Measurements from ENCODE around the gene GBP3.
"Not testable (repeated sequence)": the region's sequence is repeated elsewhere in the genome, so short reads cannot be mapped to it uniquely, and the experiment has no call there.

Gene GBP3

GRCh38 chr1:89029051-89029450, 6.4 kb upstream of the GBP3 start:
- H2AK5ac ChIP-seq (ENCODE audit: low read depth, low read length); H3K27ac ChIP-seq (replicated peaks; ENCODE audit: low read length); H3K27me3 ChIP-seq (ENCODE audit: control insufficient read depth in 3 of 3, insufficient read depth in 3 of 3, low read depth in 1 of 3, low read length in 3 of 3); H3K4me1 ChIP-seq (ENCODE audit: control insufficient read depth in 2 of 2, insufficient read depth in 1 of 2, low read depth in 1 of 2, low read length in 2 of 2); H2BK15ac ChIP-seq (ENCODE audit: low read length); H3K9ac ChIP-seq (ENCODE audit: low read depth, low read length, poor library complexity); H4K91ac ChIP-seq (ENCODE audit: low read depth, low read length, poor library complexity); H3K9me3 ChIP-seq (replicated peaks in 1 of 2; ENCODE audit: control insufficient read depth in 2 of 2, insufficient read depth in 1 of 2, low read depth in 1 of 2, low read length in 2 of 2); H2AFZ ChIP-seq (ENCODE audit: low read length); H2BK120ac ChIP-seq (ENCODE audit: low read depth, low read length); H3K79me1 ChIP-seq (ENCODE audit: low read depth, low read length); H3K4ac ChIP-seq (ENCODE audit: low read length); H3K14ac ChIP-seq (ENCODE audit: low read length); H3K18ac ChIP-seq (ENCODE audit: low read length); H4K8ac ChIP-seq (ENCODE audit: low read depth, low read length); H2BK5ac ChIP-seq (ENCODE audit: low read length); H3K4me2 ChIP-seq (ENCODE audit: insufficient read depth, low read length, poor library complexity, severe bottlenecking); H3K36me3 ChIP-seq (replicated peaks in 1 of 2; ENCODE audit: control insufficient read depth in 2 of 2, insufficient read depth in 2 of 2, low read length in 2 of 2); H3K4me3 ChIP-seq (ENCODE audit: low read length in 2 of 2); DNase-seq (ENCODE audit: low spot score); H3K23ac ChIP-seq (ENCODE audit: low read depth, low read length, poor library complexity); H2BK12ac ChIP-seq (ENCODE audit: low read length): not testable (repeated sequence)
- WGBS, 2 donors (ENCODE audit: extremely low coverage in 2 of 2, insufficient read length in 2 of 2, insufficient replicate concordance in 1 of 2), result no CpG with 5 or more reads among the region's 2 CpGs

GRCh38 chr1:89025928-89026327, 3.3 kb upstream of the GBP3 start:
- Histone ChIP-seq H2BK5ac (ENCODE audit: low read length) (no peak overlapping the region), H2BK120ac (ENCODE audit: low read depth, low read length) (no peak overlapping the region), H3K79me1 (ENCODE audit: low read depth, low read length) (no peaks in the 10 kb centered on the region), H3K18ac (ENCODE audit: low read length) (no peak overlapping the region), H3K36me3 (replicated peaks in 1 of 2; ENCODE audit: control insufficient read depth in 2 of 2, insufficient read depth in 2 of 2, low read length in 2 of 2) (no peaks in the 10 kb centered on the region), H4K8ac (ENCODE audit: low read depth, low read length) (no peak overlapping the region), H3K27ac (replicated peaks; ENCODE audit: low read length) (no peak overlapping the region), H3K4me2 (ENCODE audit: insufficient read depth, low read length, poor library complexity, severe bottlenecking) (no peak overlapping the region), H3K27me3 (ENCODE audit: control insufficient read depth in 3 of 3, insufficient read depth in 3 of 3, low read depth in 1 of 3, low read length in 3 of 3) (no peaks in the 10 kb centered on the region), H2BK15ac (ENCODE audit: low read length) (no peak overlapping the region), H3K4ac (ENCODE audit: low read length) (no peak overlapping the region), H3K4me1 (ENCODE audit: control insufficient read depth in 2 of 2, insufficient read depth in 1 of 2, low read depth in 1 of 2, low read length in 2 of 2) (peaks cover 0 to 2% of the 10 kb centered on the region in 2 donors), H4K91ac (ENCODE audit: low read depth, low read length, poor library complexity) (no peak overlapping the region), H3K14ac (ENCODE audit: low read length) (no peak overlapping the region), H3K9ac (ENCODE audit: low read depth, low read length, poor library complexity) (no peak overlapping the region), H2AK5ac (ENCODE audit: low read depth, low read length) (no peak overlapping the region), H2BK12ac (ENCODE audit: low read length) (no peak overlapping the region), H3K4me3 (ENCODE audit: low read length in 2 of 2) (no peak overlapping the region), H3K23ac (ENCODE audit: low read depth, low read length, poor library complexity) (no peak overlapping the region), H2AFZ (ENCODE audit: low read length) (no peak overlapping the region), H3K9me3 (replicated peaks in 1 of 2; ENCODE audit: control insufficient read depth in 2 of 2, insufficient read depth in 1 of 2, low read depth in 1 of 2, low read length in 2 of 2) (no peaks in the 10 kb centered on the region)
- DNase-seq (ENCODE audit: low spot score), result no peak
- WGBS, 2 donors (ENCODE audit: extremely low coverage in 2 of 2, insufficient read length in 2 of 2, insufficient replicate concordance in 1 of 2), result no CpG with 5 or more reads among the region's 3 CpGs

- Histone ChIP-seq H3K14ac (ENCODE audit: low read length) (no peak overlapping the region), H4K91ac (ENCODE audit: low read depth, low read length, poor library complexity) (no peak overlapping the region), H3K9ac (ENCODE audit: low read depth, low read length, poor library complexity) (no peak overlapping the region), H2AK5ac (ENCODE audit: low read depth, low read length) (no peak overlapping the region), H3K4me1 (ENCODE audit: control insufficient read depth in 2 of 2, insufficient read depth in 1 of 2, low read depth in 1 of 2, low read length in 2 of 2) (peaks cover 0 to 2% of the 10 kb centered on the region in 2 donors), H2BK12ac (ENCODE audit: low read length) (no peak overlapping the region), H2AFZ (ENCODE audit: low read length) (no peak overlapping the region), H2BK120ac (ENCODE audit: low read depth, low read length) (no peak overlapping the region), H2BK15ac (ENCODE audit: low read length) (no peak overlapping the region), H3K4me3 (ENCODE audit: low read length in 2 of 2) (no peak overlapping the region), H3K36me3 (replicated peaks in 1 of 2; ENCODE audit: control insufficient read depth in 2 of 2, insufficient read depth in 2 of 2, low read length in 2 of 2) (no peaks in the 10 kb centered on the region), H4K8ac (ENCODE audit: low read depth, low read length) (no peak overlapping the region), H3K4me2 (ENCODE audit: insufficient read depth, low read length, poor library complexity, severe bottlenecking) (no peak overlapping the region), H3K18ac (ENCODE audit: low read length) (no peak overlapping the region), H3K79me1 (ENCODE audit: low read depth, low read length) (no peaks in the 10 kb centered on the region), H3K27me3 (ENCODE audit: control insufficient read depth in 3 of 3, insufficient read depth in 3 of 3, low read depth in 1 of 3, low read length in 3 of 3) (no peaks in the 10 kb centered on the region), H2BK5ac (ENCODE audit: low read length) (no peak overlapping the region), H3K9me3 (replicated peaks in 1 of 2; ENCODE audit: control insufficient read depth in 2 of 2, insufficient read depth in 1 of 2, low read depth in 1 of 2, low read length in 2 of 2) (no peaks in the 10 kb centered on the region), H3K27ac (replicated peaks; ENCODE audit: low read length) (no peak overlapping the region), H3K23ac (ENCODE audit: low read depth, low read length, poor library complexity) (no peak overlapping the region), H3K4ac (ENCODE audit: low read length) (no peak overlapping the region)
- no peak for DNase-seq (ENCODE audit: low spot score)
Measured at GRCh38 chr1:89023026-89023425, 360 bp upstream of the GBP3 start.

DNA sequence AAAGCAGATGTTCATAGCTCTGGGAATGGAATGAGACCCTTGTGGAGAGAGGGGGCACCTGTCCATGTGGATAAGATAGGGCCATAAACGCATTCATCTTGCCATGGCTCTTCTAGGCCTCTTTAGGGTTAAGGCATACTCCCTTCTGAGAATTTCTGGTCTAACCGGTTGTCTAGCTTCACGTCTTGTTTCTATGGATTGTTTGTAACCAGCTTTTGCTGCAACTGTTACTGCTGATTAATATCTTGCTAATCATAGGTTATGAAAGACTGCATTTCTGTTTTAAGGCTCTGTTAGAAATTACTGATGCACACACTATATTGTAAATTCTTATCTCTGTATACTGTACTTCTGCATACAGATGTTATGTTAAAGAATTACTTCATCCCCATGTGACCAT, 4.3 kb downstream of the GBP3 start:
- not testable (repeated sequence) for H2AFZ ChIP-seq (ENCODE audit: low read length); H2BK120ac ChIP-seq (ENCODE audit: low read depth, low read length); H3K18ac ChIP-seq (ENCODE audit: low read length); H4K8ac ChIP-seq (ENCODE audit: low read depth, low read length); H3K4me3 ChIP-seq (ENCODE audit: low read length in 2 of 2); H3K4me2 ChIP-seq (ENCODE audit: insufficient read depth, low read length, poor library complexity, severe bottlenecking); H3K79me1 ChIP-seq (ENCODE audit: low read depth, low read length); H2BK15ac ChIP-seq (ENCODE audit: low read length); H3K36me3 ChIP-seq (replicated peaks in 1 of 2; ENCODE audit: control insufficient read depth in 2 of 2, insufficient read depth in 2 of 2, low read length in 2 of 2); H3K27me3 ChIP-seq (ENCODE audit: control insufficient read depth in 3 of 3, insufficient read depth in 3 of 3, low read depth in 1 of 3, low read length in 3 of 3); DNase-seq (ENCODE audit: low spot score); H2BK5ac ChIP-seq (ENCODE audit: low read length); H3K27ac ChIP-seq (replicated peaks; ENCODE audit: low read length); H3K4me1 ChIP-seq (ENCODE audit: control insufficient read depth in 2 of 2, insufficient read depth in 1 of 2, low read depth in 1 of 2, low read length in 2 of 2); H3K9me3 ChIP-seq (replicated peaks in 1 of 2; ENCODE audit: control insufficient read depth in 2 of 2, insufficient read depth in 1 of 2, low read depth in 1 of 2, low read length in 2 of 2); H4K91ac ChIP-seq (ENCODE audit: low read depth, low read length, poor library complexity); H3K23ac ChIP-seq (ENCODE audit: low read depth, low read length, poor library complexity); H3K14ac ChIP-seq (ENCODE audit: low read length); H3K9ac ChIP-seq (ENCODE audit: low read depth, low read length, poor library complexity); H2AK5ac ChIP-seq (ENCODE audit: low read depth, low read length); H3K4ac ChIP-seq (ENCODE audit: low read length); H2BK12ac ChIP-seq (ENCODE audit: low read length)
- WGBS, 2 donors (ENCODE audit: extremely low coverage in 2 of 2, insufficient read length in 2 of 2, insufficient replicate concordance in 1 of 2), result no CpG with 5 or more reads among the region's 3 CpGs

All from neuronal stem cell (in vitro differentiated cells).